ENCODE data around the gene NELL1.

NELL1 gene

DNA sequence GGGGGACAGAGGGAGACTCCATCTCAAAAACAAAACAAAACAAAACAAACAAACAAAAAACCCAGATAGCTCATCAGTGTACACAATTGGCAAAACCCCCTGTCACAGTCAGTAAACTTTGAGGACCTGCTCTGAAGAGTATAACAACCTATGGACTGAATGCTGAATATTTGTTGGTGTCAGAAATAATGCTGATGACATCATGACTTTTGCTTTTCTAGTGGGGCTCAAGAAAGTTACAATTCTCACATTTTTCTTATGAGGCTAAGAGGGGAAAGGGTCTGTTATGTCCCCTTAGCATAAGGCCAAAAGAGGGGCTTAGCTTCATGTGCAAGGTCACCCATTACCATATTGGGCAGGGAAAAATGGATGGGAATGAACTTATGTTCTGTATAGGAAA, 207.4 kb downstream of the NELL1 start:
- no peaks in the 10 kb centered on the region for H3K36me3 Mint-ChIP-seq (ENCODE audit: low read depth)
- H3K9me3 Mint-ChIP-seq, result no peaks in the 10 kb centered on the region
- no peaks in the 10 kb centered on the region for H3K4me1 Mint-ChIP-seq
- peaks cover 11% of the 10 kb centered on the region for H3K27me3 Mint-ChIP-seq (ENCODE audit: low read depth)
- H3K4me3 Mint-ChIP-seq, result no peak overlapping the region
- no peak for TF ChIP-seq CTCF (IDR thresholded peaks at IDR 0.05; ENCODE audit: unreplicated experiment in 3 of 3)
- H3K27ac Mint-ChIP-seq, result no peak overlapping the region

GRCh38 chr11:20880094-20880493, 210.7 kb downstream of the NELL1 start:
- no peaks in the 10 kb centered on the region for H3K36me3 Mint-ChIP-seq (ENCODE audit: low read depth)
- TF ChIP-seq CTCF (IDR thresholded peaks at IDR 0.05; ENCODE audit: unreplicated experiment in 3 of 3), result no peak
- H3K4me1 Mint-ChIP-seq, result no peaks in the 10 kb centered on the region
- no peak overlapping the region for H3K4me3 Mint-ChIP-seq
- H3K9me3 Mint-ChIP-seq, result no peaks in the 10 kb centered on the region
- H3K27ac Mint-ChIP-seq, result no peak overlapping the region
- H3K27me3 Mint-ChIP-seq (ENCODE audit: low read depth), result peaks cover 9% of the 10 kb centered on the region

GRCh38 chr11:20881328-20882079, 212.1 kb downstream of the NELL1 start:
- Mint-ChIP-seq H3K4me3 (no peak overlapping the region), H3K27ac (no peak overlapping the region), H3K36me3 (ENCODE audit: low read depth) (no peaks in the 10 kb centered on the region), H3K9me3 (no peaks in the 10 kb centered on the region), H3K27me3 (ENCODE audit: low read depth) (peaks cover under 1% of the 10 kb centered on the region), H3K4me1 (no peaks in the 10 kb centered on the region)
- no peak for TF ChIP-seq CTCF (IDR thresholded peaks at IDR 0.05; ENCODE audit: unreplicated experiment in 3 of 3)

DNA sequence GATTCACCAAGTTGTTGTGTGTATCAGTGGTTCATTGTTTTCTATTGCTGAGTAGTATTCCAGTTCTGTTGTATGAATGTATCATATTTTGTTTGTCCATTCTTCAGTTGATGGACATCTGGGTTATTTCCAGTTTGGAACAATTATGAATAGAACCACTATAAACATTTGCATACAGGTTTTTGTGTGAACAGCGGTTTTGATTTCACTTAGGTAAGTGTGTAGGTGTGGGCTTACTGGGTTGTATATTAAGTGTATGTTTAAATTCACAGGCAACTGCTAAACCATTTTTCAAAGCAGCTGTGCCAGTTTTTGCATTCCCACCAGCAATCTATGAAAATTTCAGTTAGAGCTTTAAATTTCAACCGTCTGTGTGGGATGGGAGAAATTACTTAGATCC, 217.8 kb downstream of the NELL1 start:
- Mint-ChIP-seq H3K4me1 (no peaks in the 10 kb centered on the region), H3K27ac (no peak overlapping the region), H3K4me3 (no peak overlapping the region), H3K9me3 (peaks cover 2% of the 10 kb centered on the region), H3K27me3 (ENCODE audit: low read depth) (no peaks in the 10 kb centered on the region), H3K36me3 (ENCODE audit: low read depth) (no peaks in the 10 kb centered on the region)
- no peak for TF ChIP-seq CTCF (IDR thresholded peaks at IDR 0.05; ENCODE audit: unreplicated experiment in 3 of 3)

- Mint-ChIP-seq H3K9me3 (peaks cover 5% of the 10 kb centered on the region), H3K4me1 (no peaks in the 10 kb centered on the region), H3K27ac (no peak overlapping the region)
These were observed 224.9 kb downstream of the NELL1 start for GRCh38 chr11:20894296-20894695.

More at GRCh38 chr11:20894296-20894695, 224.9 kb downstream of the NELL1 start:
- Mint-ChIP-seq H3K27me3 (ENCODE audit: low read depth) (no peaks in the 10 kb centered on the region), H3K36me3 (ENCODE audit: low read depth) (no peaks in the 10 kb centered on the region), H3K4me3 (no peak overlapping the region)
- TF ChIP-seq CTCF (IDR thresholded peaks at IDR 0.05; ENCODE audit: unreplicated experiment in 3 of 3), result no peak
